GM10248 (cell line): ENCODE measurements around the gene KCNS1.

ENCODE experiments used
- CTCF ChIA-PET: fragments of 300-600 bp; sonication (Branson Sonifier 250); formaldehyde crosslinking; extraction: SDS; loops from one replicate; lab custom pipeline; 2021; ENCODE audit warnings: antibody characterized with exemption; lab: Yijun Ruan, JAX
- POLR2A ChIA-PET: fragments of 350-650 bp; sonication (Branson Sonifier 250); formaldehyde crosslinking; extraction: SDS; loops from one replicate; lab custom pipeline; 2020; ENCODE audit warnings: antibody characterized with exemption; lab: Yijun Ruan, JAX
- DNase-seq: peaks from one replicate; pipeline ENCODE4 v3.0.0; 2012; ENCODE audit errors: extremely low spot score
- CTCF ChIP-seq: IDR thresholded peaks from 2 replicates; pipeline ENCODE4 v1.5.1; 2012; ENCODE audit warnings: mild to moderate bottlenecking, low read depth; ENCODE audit errors: extremely low read depth, missing control alignments, control extremely low read depth

The KCNS1 gene

GRCh38 chr20:45101333-45101850, 465 bp upstream of the KCNS1 start:
- POLR2A ChIA-PET = no interaction called here
- no peak for TF ChIP-seq CTCF
- CTCF ChIA-PET = interaction anchor here (2.2 to 11.4 kb wide), 4 partner anchors 9 to 191 kb away, joined by 7 to 183 read pairs (median 40); partner anchors contain the start of gene WFDC5
- DNase-seq = no peak

DNA sequence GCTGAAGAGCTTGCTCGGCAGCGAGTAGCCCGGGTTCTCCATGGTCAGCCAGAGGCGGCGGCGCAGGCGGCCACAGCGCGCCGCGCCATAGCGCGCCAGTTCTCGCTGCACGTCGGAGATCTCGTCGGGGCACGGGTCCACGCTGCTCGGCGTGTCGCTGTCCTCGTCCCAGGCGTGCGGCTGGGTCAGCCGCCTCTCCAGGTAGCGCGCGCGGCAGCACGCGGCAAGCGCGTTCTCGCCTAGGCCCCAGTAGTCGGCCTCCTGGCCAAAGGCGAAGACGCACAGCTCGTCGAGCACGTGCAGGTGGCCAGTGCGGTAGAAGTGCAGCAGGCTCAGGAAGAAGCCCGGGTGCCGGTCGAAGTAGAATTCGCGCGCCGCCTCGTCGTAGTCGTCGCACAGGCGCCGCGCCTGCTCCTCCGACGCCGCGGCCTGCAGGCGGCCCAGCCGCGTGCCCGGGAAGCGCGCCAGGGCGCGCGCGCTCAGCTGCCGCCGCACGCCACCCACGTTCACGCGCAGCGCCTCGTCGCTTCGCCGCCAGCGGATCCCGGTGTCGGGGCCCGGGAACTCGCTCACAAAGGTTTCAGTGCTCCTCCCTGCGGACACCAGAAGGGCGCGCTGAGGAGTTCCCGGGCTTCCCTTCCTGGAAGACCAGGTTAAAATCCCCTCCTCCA, 2.7 kb downstream of the KCNS1 start:
- DNase-seq = no peak
- CTCF ChIA-PET = interaction anchor here (0.6 to 11.4 kb wide), 4 partner anchors 12 to 415 kb away, joined by 3 to 183 read pairs (median 36); partner anchors contain the start of gene WFDC5

GRCh38 chr20:45097485-45098102, 3.3 kb downstream of the KCNS1 start:
- ChIA-PET POLR2A (no interaction called here), CTCF (interaction anchor here (0.6 to 11.4 kb wide), 16 partner anchors 12 to 674 kb away, joined by 3 to 183 read pairs (median 14); partner anchors contain the start of gene WFDC5)
- TF ChIP-seq CTCF = peak; percentile 47
- peak; percentile 48 for DNase-seq

More for the DNA sequence above, 2.7 kb downstream of the KCNS1 start:
- TF ChIP-seq CTCF = no peak
- POLR2A ChIA-PET = no interaction called here

DNA sequence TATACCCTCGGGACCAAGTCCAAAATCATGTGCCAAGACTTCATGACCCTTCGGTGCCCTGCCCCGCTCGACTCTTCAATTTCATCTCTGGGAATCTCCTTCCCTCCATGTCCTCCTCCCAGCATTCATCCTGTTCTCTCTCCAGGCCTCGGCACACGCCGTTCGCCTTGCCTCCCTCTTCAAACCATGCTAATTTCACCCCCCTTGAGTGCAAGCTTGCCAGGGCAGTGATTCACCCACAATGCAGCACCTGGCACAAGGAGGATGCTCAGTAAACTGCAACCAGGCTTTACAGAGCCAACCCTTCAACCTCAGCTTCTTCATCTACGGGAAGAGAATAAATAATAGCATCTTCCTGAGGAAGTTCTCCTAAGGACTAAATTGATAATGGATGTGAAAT, 4.1 kb downstream of the KCNS1 start:
- ChIA-PET POLR2A (no interaction called here), CTCF (interaction anchor here (1.0 to 11.4 kb wide), 39 partner anchors 10 to 675 kb away, joined by 3 to 183 read pairs (median 6); partner anchors contain the start of genes STK4, TOMM34, WFDC12 and WFDC5)
- no peak for TF ChIP-seq CTCF

GRCh38 chr20:45095805-45096238, 5.1 kb downstream of the KCNS1 start:
- POLR2A ChIA-PET = no interaction called here
- peak; percentile 69 for DNase-seq
- CTCF ChIA-PET = interaction anchor here (0.7 to 11.4 kb wide), 56 partner anchors 9 to 676 kb away, joined by 3 to 183 read pairs (median 5); partner anchors contain the start of genes STK4, TOMM34, WFDC12 and WFDC5
- peak; percentile 77 for TF ChIP-seq CTCF

More for the DNA sequence above, 4.1 kb downstream of the KCNS1 start:
- DNase-seq = no peak

- POLR2A ChIA-PET = no interaction called here
- DNase-seq = no peak
- TF ChIP-seq CTCF = no peak
- CTCF ChIA-PET = interaction anchor here (0.7 to 11.4 kb wide), 44 partner anchors 8 to 676 kb away, joined by 3 to 183 read pairs (median 6); partner anchors contain the start of genes STK4, TOMM34, WFDC12 and WFDC5
Measured at GRCh38 chr20:45094864-45095574, 5.9 kb downstream of the KCNS1 start.
